ENCODE data around the gene TYW1B.
"Not testable (repeated sequence)": the region's sequence is repeated elsewhere in the genome, so short reads cannot be mapped to it uniquely, and the experiment has no call there.

The TYW1B gene

DNA sequence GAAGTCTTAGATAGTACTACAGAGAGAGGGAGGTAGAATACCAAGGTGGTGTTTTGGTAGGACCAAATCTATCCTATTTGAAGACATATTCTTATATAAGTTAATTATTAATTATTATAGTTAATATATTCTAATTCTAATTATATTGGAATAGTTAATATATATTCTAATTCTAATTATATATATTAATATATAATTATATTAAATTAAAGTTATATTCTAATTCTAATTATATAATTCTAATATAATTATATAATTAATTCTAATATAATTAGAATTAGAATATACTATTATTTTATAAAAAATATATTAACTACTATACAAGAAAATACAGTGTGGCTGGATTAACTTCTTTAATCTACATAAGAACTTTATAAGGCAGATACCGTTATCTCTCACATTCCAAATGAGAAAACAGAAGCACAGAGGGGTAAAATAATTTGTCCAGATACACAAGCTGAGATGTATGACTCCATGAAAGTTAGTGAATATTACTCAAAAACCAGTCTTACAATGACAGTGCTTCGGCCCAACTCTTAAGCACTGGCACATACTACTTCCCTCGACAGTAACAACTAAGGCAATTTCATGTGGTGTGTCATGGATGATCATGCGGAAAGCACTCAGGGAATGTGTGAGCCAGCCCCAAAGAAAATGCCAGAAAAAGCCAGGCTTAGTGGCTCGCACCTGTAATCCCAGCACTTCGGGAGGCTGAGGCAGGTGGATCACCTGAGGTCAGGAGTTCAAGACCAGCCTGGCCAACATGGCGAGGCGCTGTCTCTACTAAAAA lies 42.6 kb downstream of the TYW1B start:
- Histone ChIP-seq H3K4me1 (peaks cover 0 to 12% (median 2%) of the 10 kb centered on the region in 4 donors), H3K27me3 (no peaks in the 10 kb centered on the region), H3K27ac (peak overlapping the region in 1 of 2 donors; percentile 68), H3K4me3 (no peak overlapping the region), H3K9me3 (no peaks in the 10 kb centered on the region), H3K36me3 (no peaks in the 10 kb centered on the region)
- no peak for TF ChIP-seq CTCF (IDR thresholded peaks at IDR 0.05)
- no peak for DNase-seq
- intact Hi-C loops (cut with DNase I; ENCODE audit: low total_unique reads), result no loop called here

- Histone ChIP-seq H3K4me1 (peaks cover 0 to 12% (median 2%) of the 10 kb centered on the region in 4 donors), H3K27ac (peak overlapping the region; percentile 66 to 68)
- H3K27me3 ChIP-seq; intact Hi-C loops (cut with DNase I; ENCODE audit: low total_unique reads); H3K36me3 ChIP-seq; H3K4me3 ChIP-seq; H3K9me3 ChIP-seq: not testable (repeated sequence)
- DNase-seq, result peak; percentile 49 to 69
These were observed 44.2 kb downstream of the TYW1B start for GRCh38 chr7:72783601-72784370.

DNA sequence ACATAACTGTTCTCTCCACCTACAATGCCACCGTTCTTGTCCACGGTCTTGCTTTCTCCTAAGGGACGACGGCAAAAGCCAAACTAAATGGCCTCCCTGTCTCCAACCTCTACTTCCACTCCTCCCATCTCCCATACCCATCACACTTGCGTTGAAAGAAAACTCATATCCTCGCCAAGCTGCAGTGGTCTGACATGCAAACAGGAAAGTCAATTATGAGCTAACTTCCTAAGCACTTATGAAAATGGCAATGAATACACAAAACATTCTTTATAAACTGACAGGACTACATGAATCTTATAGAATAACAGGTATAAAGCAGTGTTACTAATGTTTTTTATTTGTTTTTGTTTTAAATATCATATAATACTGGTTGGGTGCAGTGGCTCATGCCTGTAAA lies 46.4 kb downstream of the TYW1B start:
- intact Hi-C loops (cut with DNase I; ENCODE audit: low total_unique reads), result no loop called here
- TF ChIP-seq CTCF (IDR thresholded peaks at IDR 0.05), result no peak

GRCh38 chr7:72781161-72781560 lies 46.8 kb downstream of the TYW1B start:
- H3K27ac ChIP-seq, result no peak overlapping the region
- peaks cover 0 to 2% (median 0%) of the 10 kb centered on the region in 3 donors for H3K36me3 ChIP-seq
- intact Hi-C loops (cut with DNase I; ENCODE audit: low total_unique reads), result no loop called here
- peaks cover 0 to 12% (median 2%) of the 10 kb centered on the region in 4 donors for H3K4me1 ChIP-seq
- no peak overlapping the region for H3K4me3 ChIP-seq
- no peak for DNase-seq
- no peak for TF ChIP-seq CTCF (IDR thresholded peaks at IDR 0.05)
- H3K9me3 ChIP-seq, result no peaks in the 10 kb centered on the region
- no peaks in the 10 kb centered on the region for H3K27me3 ChIP-seq

More for the DNA sequence above, 46.4 kb downstream of the TYW1B start:
- no peak overlapping the region for H3K27ac ChIP-seq
- H3K4me1 ChIP-seq, result peaks cover 0 to 12% (median 2%) of the 10 kb centered on the region in 4 donors
- no peaks in the 10 kb centered on the region for H3K27me3 ChIP-seq
- no peaks in the 10 kb centered on the region for H3K9me3 ChIP-seq
- no peak for DNase-seq
- H3K36me3 ChIP-seq, result no peaks in the 10 kb centered on the region
- no peak overlapping the region for H3K4me3 ChIP-seq

- DNase-seq; H3K36me3 ChIP-seq; H3K27me3 ChIP-seq; intact Hi-C loops (cut with DNase I; ENCODE audit: low total_unique reads); H3K4me3 ChIP-seq; H3K27ac ChIP-seq; H3K9me3 ChIP-seq: not testable (repeated sequence)
- H3K4me1 ChIP-seq, result peaks cover 0 to 12% (median 2%) of the 10 kb centered on the region in 4 donors
These were observed 47.6 kb downstream of the TYW1B start for GRCh38 chr7:72780289-72780894.

DNA sequence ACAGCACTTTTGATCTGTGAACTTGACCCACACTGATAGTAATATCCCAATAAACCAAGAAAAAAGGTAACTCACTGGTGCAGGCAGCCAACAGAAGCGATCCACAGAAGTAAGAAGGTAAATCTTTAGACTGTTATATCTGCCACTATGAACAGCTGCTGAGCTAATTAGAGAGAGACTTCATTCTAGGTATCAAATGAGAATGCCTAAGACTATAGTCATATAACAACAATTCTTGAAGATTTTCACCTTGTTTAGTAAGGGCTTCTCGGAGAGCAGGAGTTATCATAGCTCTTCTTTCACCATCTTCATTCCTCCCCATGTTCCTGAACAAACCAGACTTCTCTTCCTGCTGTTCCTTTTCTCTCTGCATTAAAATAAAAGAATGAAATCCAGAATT lies 50.8 kb downstream of the TYW1B start:
- DNase-seq; H3K27me3 ChIP-seq; H3K36me3 ChIP-seq; H3K27ac ChIP-seq; H3K4me1 ChIP-seq; H3K4me3 ChIP-seq; H3K9me3 ChIP-seq; intact Hi-C loops (cut with DNase I; ENCODE audit: low total_unique reads): not testable (repeated sequence)

- H3K27ac ChIP-seq; H3K36me3 ChIP-seq; H3K27me3 ChIP-seq; H3K4me1 ChIP-seq; DNase-seq; H3K9me3 ChIP-seq; H3K4me3 ChIP-seq; intact Hi-C loops (cut with DNase I; ENCODE audit: low total_unique reads): not testable (repeated sequence)
These were observed 55.4 kb downstream of the TYW1B start for GRCh38 chr7:72772627-72773026.

GRCh38 chr7:72766994-72767393 lies 61.0 kb downstream of the TYW1B start:
- intact Hi-C loops (cut with DNase I; ENCODE audit: low total_unique reads); H3K4me1 ChIP-seq; H3K4me3 ChIP-seq; DNase-seq; H3K27ac ChIP-seq; H3K9me3 ChIP-seq; H3K27me3 ChIP-seq: not testable (repeated sequence)
- peaks cover 0 to 12% (median 6%) of the 10 kb centered on the region in 3 donors for H3K36me3 ChIP-seq

Data from tibial artery (tissue), 4 donors.